Stimulated activated naive CD4-positive, alpha-beta T cell (primary cell): ENCODE results near the gene PA2G4.
"Not testable (repeated sequence)": the region's sequence is repeated elsewhere in the genome, so short reads cannot be mapped to it uniquely, and the experiment has no call there.

Experiments
- DNase-seq, 6 experiments: peaks; one replicate each; lab custom pipeline; 2025; lab: John Stamatoyannopoulos, UW

PA2G4 gene

GRCh38 chr12:56152756-56153677 lies 48.7 kb downstream of the PA2G4 start:
- DNase-seq: no peak

- DNase-seq: no peak
Observed at GRCh38 chr12:56153678-56154065, 49.3 kb downstream of the PA2G4 start.

GRCh38 chr12:56154246-56154771 lies 50.0 kb downstream of the PA2G4 start:
- no peak for DNase-seq

- no peak for DNase-seq
Observed at GRCh38 chr12:56154818-56155217, 50.5 kb downstream of the PA2G4 start.

- no peak for DNase-seq
Observed at GRCh38 chr12:56155256-56155845, 51.0 kb downstream of the PA2G4 start.

- not testable (repeated sequence) for DNase-seq
Observed at GRCh38 chr12:56156464-56157200, 52.3 kb downstream of the PA2G4 start.

- peak in 5 of 6 experiments; percentile 43 to 83 (median 73) for DNase-seq
Observed at GRCh38 chr12:56157201-56158028, 53.1 kb downstream of the PA2G4 start.

- peak; percentile 80 to 93 (median 89) for DNase-seq
Observed at GRCh38 chr12:56158029-56158925, 53.9 kb downstream of the PA2G4 start, which contains the start of gene MYL6. Gene MYL6, plus strand, starts transcription at chr12:56158359. Its CDS starts 43 bp downstream, at chr12:56158402.

GRCh38 chr12:56158926-56159461 lies 54.6 kb downstream of the PA2G4 start:
- peak in 4 of 6 experiments; percentile 5 to 48 (median 30) for DNase-seq

GRCh38 chr12:56159482-56160192 lies 55.3 kb downstream of the PA2G4 start:
- DNase-seq: no peak

- peak; percentile 39 to 66 (median 57) for DNase-seq
Observed at GRCh38 chr12:56160193-56160763, 55.9 kb downstream of the PA2G4 start.

- no peak for DNase-seq
Observed at GRCh38 chr12:56160894-56161689, 56.7 kb downstream of the PA2G4 start.

GRCh38 chr12:56161690-56162351 lies 57.5 kb downstream of the PA2G4 start:
- no peak for DNase-seq

GRCh38 chr12:56162468-56163290 lies 58.3 kb downstream of the PA2G4 start:
- DNase-seq: no peak
